ENCODE data around the gene SLC24A3.

Gene SLC24A3

GRCh38 chr20:19335916-19336315 is 123.5 kb downstream of the SLC24A3 start:
- no peak for ATAC-seq
- TF ChIP-seq CSRNP3 (CRISPR knock-in tag; IDR thresholded peaks at IDR 0.05), result no peak
- TF ChIP-seq ZFP30 (CRISPR knock-in tag; IDR thresholded peaks at IDR 0.05), result no peak
- TF ChIP-seq ZNF8 (CRISPR knock-in tag; IDR thresholded peaks at IDR 0.05), result no peak
- no peak for TF ChIP-seq RARB (CRISPR knock-in tag; IDR thresholded peaks at IDR 0.05)
- TF ChIP-seq ZC3H10 (CRISPR knock-in tag; IDR thresholded peaks at IDR 0.05), result no peak
- no peak for TF ChIP-seq OSR1 (CRISPR knock-in tag; IDR thresholded peaks at IDR 0.05)
- TF ChIP-seq ARNTL (CRISPR knock-in tag; IDR thresholded peaks at IDR 0.05; ENCODE audit: borderline replicate concordance, low read depth), result no peak
- TF ChIP-seq CSDC2 (CRISPR knock-in tag; IDR thresholded peaks at IDR 0.05), result no peak
- TF ChIP-seq TCF4 (CRISPR knock-in tag; IDR thresholded peaks at IDR 0.05; ENCODE audit: borderline replicate concordance), result no peak
- no peak for TF ChIP-seq BACH2 (CRISPR knock-in tag; IDR thresholded peaks at IDR 0.05; ENCODE audit: borderline replicate concordance)
- TF ChIP-seq ZNF565 (CRISPR knock-in tag; conservative IDR thresholded peaks at IDR 0.05; ENCODE audit: low read depth), result no peak
- TF ChIP-seq TOX (CRISPR knock-in tag; IDR thresholded peaks at IDR 0.05; ENCODE audit: borderline replicate concordance), result no peak
- TF ChIP-seq ISL1 (CRISPR knock-in tag; IDR thresholded peaks at IDR 0.05), result no peak
- no peak for TF ChIP-seq ESRRG (CRISPR knock-in tag; IDR thresholded peaks at IDR 0.05)
- TF ChIP-seq ZFP3 (CRISPR knock-in tag; IDR thresholded peaks at IDR 0.05), result no peak
- TF ChIP-seq CREB5 (CRISPR knock-in tag; IDR thresholded peaks at IDR 0.05; ENCODE audit: low read depth), result no peak
- no peak for TF ChIP-seq PPARA (CRISPR knock-in tag; IDR thresholded peaks at IDR 0.05; ENCODE audit: borderline replicate concordance)
- no peak for TF ChIP-seq GLIS3 (CRISPR knock-in tag; IDR thresholded peaks at IDR 0.05)
- TF ChIP-seq PATZ1 (CRISPR knock-in tag; IDR thresholded peaks at IDR 0.05; ENCODE audit: borderline replicate concordance), result no peak

GRCh38 chr20:19336631-19337030 is 124.2 kb downstream of the SLC24A3 start:
- no peak for ATAC-seq
- TF ChIP-seq ZFP30 (CRISPR knock-in tag; IDR thresholded peaks at IDR 0.05), result no peak
- no peak for TF ChIP-seq RARB (CRISPR knock-in tag; IDR thresholded peaks at IDR 0.05)
- no peak for TF ChIP-seq OSR1 (CRISPR knock-in tag; IDR thresholded peaks at IDR 0.05)
- no peak for TF ChIP-seq PPARA (CRISPR knock-in tag; IDR thresholded peaks at IDR 0.05; ENCODE audit: borderline replicate concordance)
- no peak for TF ChIP-seq TCF4 (CRISPR knock-in tag; IDR thresholded peaks at IDR 0.05; ENCODE audit: borderline replicate concordance)
- TF ChIP-seq POU6F1 (CRISPR knock-in tag; IDR thresholded peaks at IDR 0.05; ENCODE audit: borderline replicate concordance, low read depth), result no peak
- TF ChIP-seq TSHZ2 (CRISPR knock-in tag; IDR thresholded peaks at IDR 0.05), result no peak
- TF ChIP-seq CSDC2 (CRISPR knock-in tag; IDR thresholded peaks at IDR 0.05), result no peak
- no peak for TF ChIP-seq ESRRG (CRISPR knock-in tag; IDR thresholded peaks at IDR 0.05)
- no peak for TF ChIP-seq PATZ1 (CRISPR knock-in tag; IDR thresholded peaks at IDR 0.05; ENCODE audit: borderline replicate concordance)
- TF ChIP-seq ZNF70 (CRISPR knock-in tag; IDR thresholded peaks at IDR 0.05), result no peak
- TF ChIP-seq ISL1 (CRISPR knock-in tag; IDR thresholded peaks at IDR 0.05), result no peak
- TF ChIP-seq CSRNP3 (CRISPR knock-in tag; IDR thresholded peaks at IDR 0.05), result no peak
- TF ChIP-seq ZNF565 (CRISPR knock-in tag; conservative IDR thresholded peaks at IDR 0.05; ENCODE audit: low read depth), result no peak
- no peak for TF ChIP-seq ZC3H10 (CRISPR knock-in tag; IDR thresholded peaks at IDR 0.05)
- TF ChIP-seq GLIS3 (CRISPR knock-in tag; IDR thresholded peaks at IDR 0.05), result no peak
- TF ChIP-seq CREB5 (CRISPR knock-in tag; IDR thresholded peaks at IDR 0.05; ENCODE audit: low read depth), result no peak
